Measurements from ENCODE around the gene EFNB1. TPM values are rescaled to one million over a fixed set of nuclear protein-coding genes. Genes with fewer than 3 reads are reported as not detected.

EFNB1 gene
- total RNA-seq, 1 experiment from 2014 or later = 78.1 TPM

DNA sequence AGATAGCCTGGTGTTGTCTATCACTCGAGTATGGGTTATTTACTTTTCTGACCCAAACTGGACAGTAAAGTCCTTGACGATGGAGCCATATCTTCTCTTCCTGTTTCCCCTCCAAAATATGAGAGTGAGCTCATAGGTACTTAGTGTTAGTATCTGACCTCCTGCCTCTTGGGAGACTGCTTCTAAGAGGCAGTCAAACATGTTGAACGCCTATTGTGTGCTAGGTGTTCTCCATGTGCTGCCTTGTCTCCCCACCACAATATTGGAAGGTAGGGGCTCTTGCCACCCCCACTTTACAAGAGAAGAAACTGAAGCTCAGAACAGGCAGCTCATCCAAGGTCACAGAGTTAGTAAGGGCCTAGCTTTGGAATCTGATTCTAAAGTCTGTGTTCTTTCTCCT, 8.3 kb downstream of the EFNB1 start:
- TF ChIP-seq CTCF (conservative IDR thresholded peaks at IDR 0.05; ENCODE audit: low read depth, low read length) = no peak
- no peak for TF ChIP-seq EZH2 (IDR thresholded peaks at IDR 0.05; ENCODE audit: borderline replicate concordance, low read depth, low read length, poor library complexity, severe bottlenecking)
- no peak overlapping the region for H3K4me3 ChIP-seq (ENCODE audit: low read depth, low read length, poor library complexity, severe bottlenecking)
- peaks cover 17% of the 10 kb centered on the region for H3K4me1 ChIP-seq (ENCODE audit: insufficient read depth, low read length, poor library complexity, severe bottlenecking)
- H3K27me3 ChIP-seq (replicated peaks; ENCODE audit: insufficient read depth, low read depth, low read length, poor library complexity) = no peaks in the 10 kb centered on the region
- no TSS peak for BruUV-seq (replicated peaks)
- POLR2A ChIA-PET (ENCODE audit: low non-redundant PET) = no interaction called here
- H3K27ac ChIP-seq (ENCODE audit: low read depth, low read length, poor library complexity, severe bottlenecking) = no peak overlapping the region
- H3K36me3 ChIP-seq (ENCODE audit: insufficient read depth, low read length, poor library complexity, severe bottlenecking) = peaks cover 58% of the 10 kb centered on the region
- H3K9me3 ChIP-seq (ENCODE audit: low read depth, low read length, poor library complexity, severe bottlenecking) = no peaks in the 10 kb centered on the region
- no peak for DNase-seq (ENCODE audit: low spot score)
- intact Hi-C loops (cut with micrococcal nuclease; ENCODE audit: unreplicated experiment) = no loop called here
- CTCF ChIA-PET = no interaction called here

DNA sequence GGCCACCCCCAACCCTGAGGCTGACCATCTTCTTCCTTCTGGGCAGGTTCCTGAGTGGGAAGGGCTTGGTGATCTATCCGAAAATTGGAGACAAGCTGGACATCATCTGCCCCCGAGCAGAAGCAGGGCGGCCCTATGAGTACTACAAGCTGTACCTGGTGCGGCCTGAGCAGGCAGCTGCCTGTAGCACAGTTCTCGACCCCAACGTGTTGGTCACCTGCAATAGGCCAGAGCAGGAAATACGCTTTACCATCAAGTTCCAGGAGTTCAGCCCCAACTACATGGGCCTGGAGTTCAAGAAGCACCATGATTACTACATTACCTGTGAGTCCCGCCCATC, 9.7 kb downstream of the EFNB1 start:
- ChIA-PET POLR2A (ENCODE audit: low non-redundant PET) (no interaction called here), CTCF (no interaction called here)
- TF ChIP-seq CTCF (conservative IDR thresholded peaks at IDR 0.05; ENCODE audit: low read depth, low read length) = no peak
- no peak for TF ChIP-seq EZH2 (IDR thresholded peaks at IDR 0.05; ENCODE audit: borderline replicate concordance, low read depth, low read length, poor library complexity, severe bottlenecking)
- Histone ChIP-seq H3K9me3 (ENCODE audit: low read depth, low read length, poor library complexity, severe bottlenecking) (no peaks in the 10 kb centered on the region), H3K36me3 (ENCODE audit: insufficient read depth, low read length, poor library complexity, severe bottlenecking) (peaks cover 55% of the 10 kb centered on the region), H3K4me1 (ENCODE audit: insufficient read depth, low read length, poor library complexity, severe bottlenecking) (peaks cover 17% of the 10 kb centered on the region), H3K4me3 (ENCODE audit: low read depth, low read length, poor library complexity, severe bottlenecking) (no peak overlapping the region), H3K27ac (ENCODE audit: low read depth, low read length, poor library complexity, severe bottlenecking) (no peak overlapping the region), H3K27me3 (replicated peaks; ENCODE audit: insufficient read depth, low read depth, low read length, poor library complexity) (no peaks in the 10 kb centered on the region)
- DNase-seq (ENCODE audit: low spot score) = no peak
- no TSS peak for BruUV-seq (replicated peaks)
- intact Hi-C loops (cut with micrococcal nuclease; ENCODE audit: unreplicated experiment) = no loop called here

- Histone ChIP-seq H3K36me3 (ENCODE audit: insufficient read depth, low read length, poor library complexity, severe bottlenecking) (peaks cover 51% of the 10 kb centered on the region), H3K4me1 (ENCODE audit: insufficient read depth, low read length, poor library complexity, severe bottlenecking) (peaks cover 12% of the 10 kb centered on the region), H3K27me3 (replicated peaks; ENCODE audit: insufficient read depth, low read depth, low read length, poor library complexity) (no peaks in the 10 kb centered on the region), H3K4me3 (ENCODE audit: low read depth, low read length, poor library complexity, severe bottlenecking) (no peak overlapping the region), H3K27ac (ENCODE audit: low read depth, low read length, poor library complexity, severe bottlenecking) (no peak overlapping the region), H3K9me3 (ENCODE audit: low read depth, low read length, poor library complexity, severe bottlenecking) (no peaks in the 10 kb centered on the region)
- ChIA-PET CTCF (no interaction called here), POLR2A (ENCODE audit: low non-redundant PET) (no interaction called here)
- no peak for DNase-seq (ENCODE audit: low spot score)
- BruUV-seq (replicated peaks) = no TSS peak
- intact Hi-C loops (cut with micrococcal nuclease; ENCODE audit: unreplicated experiment) = no loop called here
- no peak for TF ChIP-seq EZH2 (IDR thresholded peaks at IDR 0.05; ENCODE audit: borderline replicate concordance, low read depth, low read length, poor library complexity, severe bottlenecking)
- TF ChIP-seq CTCF (conservative IDR thresholded peaks at IDR 0.05; ENCODE audit: low read depth, low read length) = no peak
These were observed 10.9 kb downstream of the EFNB1 start for GRCh38 chrX:68839771-68840170.

Data from A673 (cell line).